ENCODE measurements around the gene RRM2. TPM values are rescaled to one million over a fixed set of nuclear protein-coding genes. Genes with fewer than 3 reads are reported as not detected.

RRM2 gene
- total and polyA plus RNA-seq, 2 of the 4 experiments (the other 2 are of a cell fraction) = 53.6 to 68.5 TPM

- Histone ChIP-seq H3K4ac (ENCODE audit: low read depth, low read length) (no peak overlapping the region), H3K4me1 (ENCODE audit: control insufficient read depth, insufficient read depth, low read length) (peaks cover 10% of the 10 kb centered on the region), H2BK20ac (ENCODE audit: low read depth, low read length) (no peak overlapping the region), H2BK5ac (ENCODE audit: low read depth, low read length, poor library complexity, severe bottlenecking) (no peak overlapping the region), H2BK15ac (ENCODE audit: low read depth, low read length) (no peak overlapping the region), H2AK5ac (ENCODE audit: low read depth, low read length) (no peak overlapping the region), H3K79me1 (ENCODE audit: low read depth in 1 of 2, low read length in 2 of 2) (no peaks in the 10 kb centered on the region), H4K20me1 (ENCODE audit: insufficient read depth, low read length) (no peaks in the 10 kb centered on the region), H3K14ac (replicated peaks; ENCODE audit: low read depth, low read length) (no peak overlapping the region), H2AFZ (replicated peaks; ENCODE audit: low read length, poor library complexity) (no peak overlapping the region), H3K4me3 (ENCODE audit: insufficient read depth, low read depth, low read length) (no peak overlapping the region), H3K9me1 (ENCODE audit: insufficient read depth, low read length) (no peaks in the 10 kb centered on the region), H3K56ac (ENCODE audit: extremely low read depth, insufficient read depth, low read length) (no peak overlapping the region), H3K9me3 (ENCODE audit: control insufficient read depth, insufficient read depth, low read length) (no peaks in the 10 kb centered on the region), H3K36me3 (ENCODE audit: control insufficient read depth, insufficient read depth, low read length) (no peaks in the 10 kb centered on the region), H4K91ac (ENCODE audit: insufficient read depth, low read depth, low read length) (no peak overlapping the region), H3K9ac (ENCODE audit: low read depth, low read length) (no peak overlapping the region), H3K18ac (ENCODE audit: low read depth, low read length) (no peak overlapping the region), H3K4me2 (ENCODE audit: low read depth, low read length) (no peak overlapping the region), H4K8ac (ENCODE audit: low read depth in 2 of 2, low read length in 2 of 2) (no peak overlapping the region), H3K27ac (ENCODE audit: insufficient read depth, low read length) (no peak overlapping the region), H4K5ac (ENCODE audit: low read depth, low read length) (no peak overlapping the region), H3K27me3 (ENCODE audit: control insufficient read depth, insufficient read depth, low read length) (no peaks in the 10 kb centered on the region), H3K23ac (ENCODE audit: low read depth, low read length) (no peak overlapping the region), H2AK9ac (replicated peaks; ENCODE audit: low read depth, low read length, poor library complexity) (no peak overlapping the region), H2BK120ac (ENCODE audit: low read depth, low read length) (no peak overlapping the region)
- CTCF ChIA-PET = no interaction called here
- BruUV-seq (replicated peaks) = no TSS peak
- POLR2A ChIA-PET (ENCODE audit: unreplicated experiment) = no interaction called here
- 94% methylated on average over 3 of the region's 9 CpGs; no CpG with 5 or more reads in 1 of the 2 experiments for WGBS, 2 experiments (ENCODE audit: extremely low coverage in 2 of 2, insufficient read length in 1 of 2)
- DNase-seq = no peak
- in situ Hi-C loops (cut with MboI; ENCODE audit: low sequenced_read_pairs) = no loop called here
- dilution Hi-C loops (cut with HindIII; ENCODE audit: low sequenced_read_pairs, unreplicated experiment) = no loop called here
- intact Hi-C loops (cut with micrococcal nuclease) = no loop called here
- ATAC-seq (ENCODE audit: low read depth) = no peak
- TF ChIP-seq RCOR1 (IDR thresholded peaks at IDR 0.05; ENCODE audit: insufficient replicate concordance, low read length) (no peak), CHD1 (IDR thresholded peaks at IDR 0.05; ENCODE audit: low read depth, low read length) (no peak), POLR2A (IDR thresholded peaks at IDR 0.05; ENCODE audit: low read depth, low read length) (no peak), ELK1 (IDR thresholded peaks at IDR 0.05; ENCODE audit: borderline replicate concordance, low read depth, low read length) (no peak), NFE2L2 (IDR thresholded peaks at IDR 0.05; ENCODE audit: low read depth, low read length) (no peak), MAZ (IDR thresholded peaks at IDR 0.05; ENCODE audit: borderline replicate concordance, low read depth, low read length) (no peak), SMC3 (IDR thresholded peaks at IDR 0.05; ENCODE audit: low read depth, low read length) (no peak), CEBPB (IDR thresholded peaks at IDR 0.05; ENCODE audit: low read depth, low read length) (no peak), RAD21 (IDR thresholded peaks at IDR 0.05; ENCODE audit: low read length) (no peak), USF2 (IDR thresholded peaks at IDR 0.05; ENCODE audit: low read depth, low read length) (no peak), RFX5 (IDR thresholded peaks at IDR 0.05; ENCODE audit: low read depth, low read length) (no peak), MXI1 (IDR thresholded peaks at IDR 0.05; ENCODE audit: borderline replicate concordance, low read depth, low read length) (no peak), FOS (IDR thresholded peaks at IDR 0.05; ENCODE audit: low read depth, low read length) (no peak), CTCF (conservative IDR thresholded peaks at IDR 0.05; ENCODE audit: low read depth, low read length) (no peak), MAFK (IDR thresholded peaks at IDR 0.05; ENCODE audit: low read depth, low read length) (no peak), BHLHE40 (IDR thresholded peaks at IDR 0.05; ENCODE audit: low read depth, low read length) (no peak)
Measured at GRCh38 chr2:10174173-10174572, 51.6 kb downstream of the RRM2 start.
